PFSK-1 (cell line): ENCODE results near the gene HAP1.

Experiments used
- FOXP2 ChIP-seq: optimal IDR thresholded peaks from 2 replicates; pipeline ENCODE3; 2011; ENCODE audit warnings: borderline replicate concordance, control low read depth, inconsistent platforms; ENCODE audit not compliant: insufficient read depth; ENCODE audit errors: extremely low read length, extremely low read depth
- POLR2AphosphoS5 ChIP-seq: IDR thresholded peaks from 2 replicates; pipeline ENCODE4 v1.6.1; 2012; ENCODE audit warnings: low read depth, mild to moderate bottlenecking, control low read depth, low read length, moderate library complexity
- REST ChIP-seq, 2 experiments: IDR thresholded peaks; 2 replicates each; pipeline versions ENCODE4 v1.6.1 to v1.8.0; 2011 to 2012; ENCODE audit warnings: low read depth in 2 of 2, low read length in 2 of 2, control low read depth in 1 of 2, inconsistent platforms in 1 of 2, mild to moderate bottlenecking in 1 of 2, moderate library complexity in 1 of 2; ENCODE audit not compliant: insufficient read depth in 1 of 2
- SIN3A ChIP-seq: IDR thresholded peaks from 2 replicates; pipeline ENCODE4 v1.6.1; 2012; ENCODE audit warnings: mild to moderate bottlenecking, low read length, moderate library complexity, borderline replicate concordance; ENCODE audit not compliant: insufficient read depth
- TAF1 ChIP-seq: IDR thresholded peaks from 2 replicates; pipeline ENCODE4 v1.6.1; 2012; ENCODE audit warnings: low read length, control low read depth, borderline replicate concordance; ENCODE audit not compliant: insufficient read depth

The HAP1 gene

DNA sequence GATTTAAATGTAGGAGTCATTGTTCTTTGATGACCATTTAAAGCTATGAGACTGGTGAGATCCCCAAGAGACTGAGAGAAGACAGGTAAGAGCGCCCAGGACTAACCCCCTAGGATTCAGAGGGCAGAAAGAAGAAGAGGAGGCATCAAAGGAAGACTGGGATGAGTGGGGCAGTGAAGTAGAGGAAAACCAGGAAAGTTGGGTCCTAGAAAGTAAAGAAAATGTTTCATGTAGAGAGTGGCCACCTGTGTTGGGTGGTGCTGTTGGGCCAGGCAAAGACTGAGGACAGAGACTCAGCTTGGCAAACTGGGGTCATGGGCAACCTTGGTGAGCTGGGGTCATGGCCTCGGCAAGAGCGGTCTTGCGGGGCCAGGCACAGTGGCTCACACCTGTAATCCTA, 1.3 kb upstream of the HAP1 start:
- TF ChIP-seq SIN3A (no peak), FOXP2 (no peak), TAF1 (no peak), POLR2AphosphoS5 (no peak), REST (IDR thresholded peaks at IDR 0.05; ENCODE audit: insufficient read depth in 1 of 2, low read depth in 2 of 2, low read length in 2 of 2) (no peak)

- no peak for TF ChIP-seq FOXP2
- no peak for TF ChIP-seq REST (IDR thresholded peaks at IDR 0.05; ENCODE audit: insufficient read depth in 1 of 2, low read depth in 2 of 2, low read length in 2 of 2)
- TF ChIP-seq SIN3A: no peak
- no peak for TF ChIP-seq TAF1
- TF ChIP-seq POLR2AphosphoS5: no peak
Observed at GRCh38 chr17:41734949-41735313, 488 bp upstream of the HAP1 start.

DNA sequence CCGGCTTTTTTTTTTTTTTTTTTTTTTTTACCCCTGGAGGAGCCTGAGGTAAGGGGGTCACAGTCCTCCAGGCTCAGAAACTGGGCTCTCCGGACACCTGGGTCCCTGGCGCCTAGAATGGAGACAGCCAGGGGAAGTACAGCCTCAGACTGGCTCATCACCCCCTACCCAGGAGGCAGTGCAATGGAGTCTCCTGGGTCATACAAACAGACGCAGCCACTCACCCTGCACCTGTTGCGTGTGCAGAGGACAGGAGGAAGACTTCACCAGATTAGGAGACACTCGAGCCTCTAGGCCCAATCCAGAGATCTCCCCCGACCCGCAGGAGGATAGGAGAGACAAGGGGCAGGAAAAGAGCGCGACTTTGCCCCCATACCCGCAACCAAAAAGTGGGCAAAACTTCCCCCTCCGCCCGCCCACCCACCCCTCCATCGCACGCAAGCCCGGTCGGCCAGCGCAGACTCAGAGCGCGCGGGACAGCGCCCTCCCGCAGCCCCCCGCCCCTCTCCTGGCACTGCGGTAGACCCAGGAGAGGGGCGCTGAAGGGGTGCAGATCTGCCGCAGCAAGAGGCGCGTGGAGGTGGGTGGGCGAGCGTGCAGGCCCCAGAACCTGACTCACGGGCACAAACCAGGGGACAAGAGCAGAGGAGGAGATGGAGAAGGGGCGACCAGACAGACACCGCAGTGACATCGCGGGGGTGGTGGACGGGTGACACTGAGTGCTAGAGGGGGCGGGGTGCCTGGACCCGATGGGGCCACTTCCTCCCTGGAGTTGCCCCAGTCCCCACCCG, 900 bp downstream of the HAP1 start:
- no peak for TF ChIP-seq REST (IDR thresholded peaks at IDR 0.05; ENCODE audit: insufficient read depth in 1 of 2, low read depth in 2 of 2, low read length in 2 of 2)
- no peak for TF ChIP-seq FOXP2
- no peak for TF ChIP-seq TAF1
- TF ChIP-seq POLR2AphosphoS5: no peak
- no peak for TF ChIP-seq SIN3A

DNA sequence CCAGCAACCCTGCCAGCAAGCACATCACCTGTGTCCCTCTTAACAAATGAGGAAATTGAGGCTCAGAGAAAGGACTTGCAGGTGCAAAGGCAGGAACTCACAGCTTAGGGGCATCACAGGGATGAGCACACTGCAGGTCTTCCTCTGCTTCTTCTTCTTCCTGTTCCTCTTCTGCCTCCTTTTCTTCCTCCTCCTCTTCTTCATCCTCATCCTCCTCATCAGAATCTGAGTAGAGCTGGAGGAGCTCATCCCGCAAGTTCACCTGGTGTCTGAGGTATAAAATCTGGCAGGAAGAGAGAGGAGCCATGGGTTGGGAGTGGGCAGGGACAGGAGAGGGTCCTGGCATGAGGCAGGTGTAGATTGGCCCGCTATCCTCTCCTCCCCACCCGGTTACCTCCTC, 2.6 kb downstream of the HAP1 start:
- TF ChIP-seq POLR2AphosphoS5 (no peak), TAF1 (no peak), FOXP2 (no peak), REST (IDR thresholded peaks at IDR 0.05; ENCODE audit: insufficient read depth in 1 of 2, low read depth in 2 of 2, low read length in 2 of 2) (no peak), SIN3A (no peak)

DNA sequence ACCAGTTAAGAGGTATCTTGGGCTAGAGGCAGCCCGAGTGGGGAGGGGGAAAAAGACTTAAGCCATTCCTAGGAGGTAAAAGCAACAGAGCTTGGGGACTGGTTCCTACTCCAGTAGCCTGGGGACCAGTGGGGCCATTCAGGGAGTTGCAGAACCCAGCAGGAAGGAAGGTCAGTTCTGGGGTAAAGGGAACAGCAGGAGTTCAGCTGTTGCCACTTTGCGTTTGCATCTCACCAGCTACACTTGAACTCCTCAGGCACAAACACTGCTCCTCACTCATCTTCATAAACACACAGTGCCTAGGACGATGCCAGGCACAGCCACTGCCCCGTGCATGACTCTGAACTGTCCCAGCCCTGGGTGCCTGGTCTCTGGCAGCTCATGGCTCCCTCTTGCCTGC, 4.0 kb downstream of the HAP1 start:
- no peak for TF ChIP-seq POLR2AphosphoS5
- TF ChIP-seq REST (IDR thresholded peaks at IDR 0.05; ENCODE audit: insufficient read depth in 1 of 2, low read depth in 2 of 2, low read length in 2 of 2): no peak
- no peak for TF ChIP-seq FOXP2
- TF ChIP-seq SIN3A: no peak
- no peak for TF ChIP-seq TAF1
